Endothelial cell of umbilical vein (primary cell): ENCODE results near the gene POU6F2.

Experiments
- CTCF ChIP-seq, 2 donors: IDR thresholded peaks; 1 replicate in 1 of 2; 2 replicates in 1 of 2; pipeline ENCODE4 v1.5.1; 2011; ENCODE audit warnings: low read length in 2 of 2, mild to moderate bottlenecking in 2 of 2, moderate library complexity in 2 of 2, control low read depth in 1 of 2, inconsistent platforms in 1 of 2, low read depth in 1 of 2; ENCODE audit not compliant: insufficient read depth in 1 of 2; ENCODE audit errors: extremely low read depth in 1 of 2
- EZH2 ChIP-seq: IDR thresholded peaks from 2 replicates; pipeline ENCODE4 v1.6.1; 2012; ENCODE audit warnings: borderline replicate concordance, low read depth, mild to moderate bottlenecking, moderate library complexity, low read length, inconsistent platforms; ENCODE audit not compliant: severe bottlenecking
- MYC ChIP-seq: IDR thresholded peaks from one replicate; pipeline ENCODE4 v1.6.1; 2011; ENCODE audit warnings: mild to moderate bottlenecking, low read depth, low read length
- POLR2A ChIP-seq: IDR thresholded peaks from 2 replicates; pipeline ENCODE4 v1.6.1; 2012; ENCODE audit warnings: low read depth, mild to moderate bottlenecking, control low read depth, low read length
- POLR2AphosphoS5 ChIP-seq: IDR thresholded peaks from 2 replicates; pipeline ENCODE4 v1.6.1; 2012; ENCODE audit warnings: low read depth, mild to moderate bottlenecking, control low read depth, low read length, moderate library complexity; ENCODE audit not compliant: insufficient read depth
- TF ChIP-seq, protein P1 (sequence below): IDR thresholded peaks from 2 replicates; pipeline ENCODE4 v1.6.1; 2011; ENCODE audit not compliant: insufficient read depth, insufficient read length

- TF ChIP-seq CTCF (IDR thresholded peaks at IDR 0.05; ENCODE audit: extremely low read depth in 1 of 2, insufficient read depth in 1 of 2, low read depth in 1 of 2, low read length in 2 of 2) (no peak), POLR2AphosphoS5 (no peak), EZH2 (no peak), POLR2A (no peak), MYC (no peak)
- TF ChIP-seq, protein P1, sequence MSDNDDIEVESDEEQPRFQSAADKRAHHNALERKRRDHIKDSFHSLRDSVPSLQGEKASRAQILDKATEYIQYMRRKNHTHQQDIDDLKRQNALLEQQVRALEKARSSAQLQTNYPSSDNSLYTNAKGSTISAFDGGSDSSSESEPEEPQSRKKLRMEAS, result no peak
Observed at GRCh38 chr7:39421251-39421650, 443.5 kb downstream of the POU6F2 start.
